AG04449 (cell line): ENCODE results near the gene RWDD3.

Experiments used
- CTCF ChIA-PET: fragments of 350-600 bp; formaldehyde crosslinking; extraction: SDS; loops from one replicate; lab custom pipeline; 2021; ENCODE audit warnings: antibody characterized with exemption; lab: Yijun Ruan, JAX
- POLR2A ChIA-PET: fragments of 400-600, 350-600 bp; formaldehyde crosslinking; extraction: SDS; loops from one replicate; lab custom pipeline; 2020; ENCODE audit warnings: antibody characterized with exemption, inconsistent platforms; lab: Yijun Ruan, JAX
- DNase-seq: peaks from one replicate; pipeline ENCODE4 v3.0.0-alpha.2; 2010; ENCODE audit warnings: low read depth, low spot score
- H3K4me3 ChIP-seq: 2 replicates; pipeline ENCODE4 v1.5.1; 2011; ENCODE audit warnings: low read depth, mild to moderate bottlenecking, control low read depth, low read length
- CTCF ChIP-seq: IDR thresholded peaks from one replicate; pipeline ENCODE4 v1.5.1; 2011; ENCODE audit warnings: mild to moderate bottlenecking, moderate library complexity, low read length, control low read depth, inconsistent platforms; ENCODE audit not compliant: insufficient read depth; ENCODE audit errors: missing control alignments

Gene RWDD3

GRCh38 chr1:95247607-95248006, 13.6 kb downstream of the RWDD3 start:
- DNase-seq, result no peak
- no peak overlapping the region for H3K4me3 ChIP-seq
- ChIA-PET CTCF (interaction anchor here (3.6 kb wide), 1 partner anchor 13 kb away, joined by 25 read pairs; the partner anchor contains the start of gene RWDD3), POLR2A (no interaction called here)
- no peak for TF ChIP-seq CTCF

- TF ChIP-seq CTCF, result no peak
- no peak overlapping the region for H3K4me3 ChIP-seq
- ChIA-PET POLR2A (interaction anchor here (0.6 to 1.4 kb wide), 2 partner anchors 16 to 190 kb away, joined by 3 read pairs; partner anchors contain the start of gene RWDD3), CTCF (interaction anchor here (3.6 kb wide), 1 partner anchor 15 kb away, joined by 25 read pairs; the partner anchor contains the start of gene RWDD3)
- DNase-seq, result no peak
Observed at GRCh38 chr1:95249916-95250315, 15.9 kb downstream of the RWDD3 start.

DNA sequence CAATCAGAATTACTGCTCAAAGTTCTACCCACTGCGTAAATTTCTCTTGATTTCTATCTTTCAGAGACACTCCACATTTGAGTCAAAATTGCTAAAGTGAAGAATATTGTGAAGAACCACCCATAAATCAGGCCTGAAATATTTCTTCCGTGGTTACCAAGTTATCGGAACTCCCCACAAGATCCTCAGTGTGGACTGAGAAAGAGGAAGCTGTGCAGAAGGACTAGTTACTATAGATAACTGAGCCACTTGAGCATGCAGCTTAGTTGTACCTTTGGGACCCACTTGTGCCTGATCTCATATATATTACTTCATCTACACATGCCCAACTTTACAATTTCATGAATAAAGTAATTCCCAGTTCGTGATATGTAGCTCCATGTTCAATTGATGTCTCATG, 18.4 kb downstream of the RWDD3 start:
- no peak for DNase-seq
- H3K4me3 ChIP-seq, result no peak overlapping the region
- CTCF ChIA-PET, result no interaction called here
- no peak for TF ChIP-seq CTCF
- POLR2A ChIA-PET, result no interaction called here

GRCh38 chr1:95254959-95255358, 20.9 kb downstream of the RWDD3 start:
- no peak for TF ChIP-seq CTCF
- no peak overlapping the region for H3K4me3 ChIP-seq
- ChIA-PET CTCF (no interaction called here), POLR2A (no interaction called here)
- DNase-seq, result no peak

DNA sequence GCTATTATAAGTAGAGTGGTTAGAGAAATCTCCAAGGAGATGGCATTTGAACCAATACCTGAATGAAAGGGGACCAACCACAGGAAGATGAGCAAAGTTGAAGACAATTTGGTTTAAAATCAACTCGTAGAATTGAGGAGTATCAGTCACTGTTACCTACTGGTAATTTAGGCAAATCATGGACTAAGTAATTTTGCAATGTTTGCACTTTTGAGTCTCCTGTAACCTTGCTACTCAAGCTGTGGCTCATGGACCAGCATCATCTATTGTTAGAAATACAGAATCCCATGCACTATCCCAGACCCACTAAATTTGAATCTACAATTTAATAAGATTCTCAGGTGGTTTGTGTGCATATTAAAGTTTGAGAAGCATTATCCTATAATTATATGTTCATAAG, 21.8 kb downstream of the RWDD3 start:
- POLR2A ChIA-PET, result no interaction called here
- TF ChIP-seq CTCF, result no peak
- DNase-seq, result no peak
- CTCF ChIA-PET, result no interaction called here
- no peak overlapping the region for H3K4me3 ChIP-seq

- no peak for TF ChIP-seq CTCF
- H3K4me3 ChIP-seq, result no peak overlapping the region
- no peak for DNase-seq
- CTCF ChIA-PET, result interaction anchor here (0.9 kb wide), 1 partner anchor 24 kb away, joined by 3 read pairs; the partner anchor contains the start of gene RWDD3
- POLR2A ChIA-PET, result no interaction called here
Observed at GRCh38 chr1:95257758-95258157, 23.7 kb downstream of the RWDD3 start.
